Eye (tissue), 1 donor: ENCODE measurements around the gene GHITM.
A peak's percentile ranks its signal among the peaks of the same experiment; 100 is the strongest.
"Not testable (repeated sequence)": the region's sequence is repeated elsewhere in the genome, so short reads cannot be mapped to it uniquely, and the experiment has no call there.

Experiments used
- DNase-seq: peaks from one replicate; pipeline ENCODE4 v3.0.0-alpha.2; 2015

The GHITM gene

GRCh38 chr10:84176836-84177474 lies 37.6 kb downstream of the GHITM start:
- no peak for DNase-seq

GRCh38 chr10:84177541-84178141 lies 38.3 kb downstream of the GHITM start:
- no peak for DNase-seq

GRCh38 chr10:84178160-84178609 lies 38.9 kb downstream of the GHITM start:
- DNase-seq, result no peak

GRCh38 chr10:84179059-84179710 lies 39.9 kb downstream of the GHITM start:
- DNase-seq, result peak; percentile 49

- not testable (repeated sequence) for DNase-seq
Observed at GRCh38 chr10:84180386-84180785, 41.1 kb downstream of the GHITM start.

- DNase-seq, result no peak
Observed at GRCh38 chr10:84181631-84182030, 42.3 kb downstream of the GHITM start.

- DNase-seq, result no peak
Observed at GRCh38 chr10:84184517-84184916, 45.2 kb downstream of the GHITM start.

GRCh38 chr10:84185526-84186175 lies 46.3 kb downstream of the GHITM start:
- DNase-seq, result no peak

- no peak for DNase-seq
Observed at GRCh38 chr10:84188815-84189214, 49.5 kb downstream of the GHITM start.

- no peak for DNase-seq
Observed at GRCh38 chr10:84190621-84191020, 51.3 kb downstream of the GHITM start.

- no peak for DNase-seq
Observed at GRCh38 chr10:84191106-84191505, 51.8 kb downstream of the GHITM start.

- DNase-seq, result no peak
Observed at GRCh38 chr10:84193327-84193726, 54.0 kb downstream of the GHITM start.

- no peak for DNase-seq
Observed at GRCh38 chr10:84193846-84194423, 54.6 kb downstream of the GHITM start.

- peak; percentile 70 for DNase-seq
Observed at GRCh38 chr10:84194424-84195043, 55.2 kb downstream of the GHITM start, which contains the start of gene CDHR1. TSS of gene CDHR1 (plus strand) at chr10:84194537. CDS start at chr10:84194761, 224 bp downstream.

GRCh38 chr10:84195044-84195830 lies 55.9 kb downstream of the GHITM start:
- peak; percentile 37 for DNase-seq

- DNase-seq, result peak; percentile 18
Observed at GRCh38 chr10:84196083-84196482, 56.8 kb downstream of the GHITM start.

- DNase-seq, result no peak
Observed at GRCh38 chr10:84196941-84197340, 57.6 kb downstream of the GHITM start.

- no peak for DNase-seq
Observed at GRCh38 chr10:84197643-84198042, 58.3 kb downstream of the GHITM start.

- no peak for DNase-seq
Observed at GRCh38 chr10:84198206-84198915, 59.1 kb downstream of the GHITM start.

- no peak for DNase-seq
Observed at GRCh38 chr10:84200537-84201243, 61.4 kb downstream of the GHITM start.

GRCh38 chr10:84201244-84201606 lies 61.9 kb downstream of the GHITM start:
- DNase-seq, result no peak
